Measurements from ENCODE around the gene SFSWAP. TPM values are rescaled to one million over a fixed set of nuclear protein-coding genes. Genes with fewer than 3 reads are reported as not detected.

SFSWAP gene
- total RNA-seq, 1 experiment from 2014 or later: 48.1 TPM

- no peak overlapping the region for H4K91ac ChIP-seq (ENCODE audit: insufficient read length, low read depth, low read length)
- H3T11ph ChIP-seq (ENCODE audit: low read length): no peak overlapping the region
- H3K23me2 ChIP-seq (ENCODE audit: insufficient read length, low read depth, low read length, poor library complexity, severe bottlenecking): no peaks in the 10 kb centered on the region
- no peak overlapping the region for H3K9ac ChIP-seq (ENCODE audit: extremely low read depth, insufficient read length, low read length)
- no peak overlapping the region for H3K14ac ChIP-seq (ENCODE audit: insufficient read depth, low read length)
- H3K9me3 Mint-ChIP-seq: 0 out of 5 replicates have a peak, but pooled peaks cover 0 to 4% of the 10 kb centered on the region in 2 experiments
- no peak overlapping the region for H3K23ac ChIP-seq (ENCODE audit: insufficient read length, low read depth, low read length)
- no peak overlapping the region for H2BK20ac ChIP-seq (ENCODE audit: low read depth, low read length, poor library complexity, severe bottlenecking)
- peaks cover 28 to 30% of the 10 kb centered on the region in 2 experiments for H3K4me1 Mint-ChIP-seq
- no peaks in the 10 kb centered on the region for H3K27me3 ChIP-seq (ENCODE audit: insufficient read depth, low read length)
- no peak overlapping the region for H2AFZ ChIP-seq (ENCODE audit: low read length)
- H4K5ac ChIP-seq (ENCODE audit: insufficient read length, low read depth, low read length): no peak overlapping the region
- peaks cover 38 to 68% (median 51%) of the 10 kb centered on the region in 3 experiments for H3K36me3 Mint-ChIP-seq (ENCODE audit: insufficient read depth in 1 of 3, low read depth in 3 of 3)
- no peak overlapping the region for H3K27ac ChIP-seq (ENCODE audit: insufficient read length, low read depth, low read length)
- H3K27me3 Mint-ChIP-seq (ENCODE audit: low read depth): no peaks in the 10 kb centered on the region
- no peak overlapping the region for H2BK5ac ChIP-seq (ENCODE audit: insufficient read length, low read length)
- DNase-seq: no peak
- H2BK120ac ChIP-seq (ENCODE audit: low read depth, low read length, poor library complexity, severe bottlenecking): no peak overlapping the region
- WGBS (ENCODE audit: extremely low coverage, insufficient read length, low lambda C conversion rate): no CpG with 5 or more reads among the region's 11 CpGs
- peak overlapping the region in 1 of 3 experiments; percentile 89; a peak in 2 of 7 replicates for H3K27ac Mint-ChIP-seq
- H3K18ac ChIP-seq (ENCODE audit: insufficient read length, low read depth, low read length): no peak overlapping the region
- no peaks in the 10 kb centered on the region for H3K79me2 ChIP-seq (ENCODE audit: insufficient read depth, low read length)
- H3K79me1 ChIP-seq (ENCODE audit: insufficient read depth, low read depth, low read length, poor library complexity, severe bottlenecking): no peaks in the 10 kb centered on the region
- no peak overlapping the region for H2BK12ac ChIP-seq (ENCODE audit: insufficient read length, low read depth, low read length)
- no peak overlapping the region for H3K4ac ChIP-seq (ENCODE audit: low read depth, low read length)
- no peak overlapping the region for H3K56ac ChIP-seq (ENCODE audit: insufficient read length, low read depth, low read length)
- peaks cover 6% of the 10 kb centered on the region; the same call in 1 of the 2 replicates for H3K4me1 ChIP-seq (ENCODE audit: insufficient read depth, low read length)
- no peak overlapping the region for H2AK5ac ChIP-seq (ENCODE audit: insufficient read length, low read length)
- no peaks in the 10 kb centered on the region for H3K9me3 ChIP-seq (ENCODE audit: control insufficient read depth, low read depth, low read length)
- H3K4me2 ChIP-seq (ENCODE audit: insufficient read depth, insufficient read length, low read length): no peak overlapping the region
- TF ChIP-seq, protein P1, sequence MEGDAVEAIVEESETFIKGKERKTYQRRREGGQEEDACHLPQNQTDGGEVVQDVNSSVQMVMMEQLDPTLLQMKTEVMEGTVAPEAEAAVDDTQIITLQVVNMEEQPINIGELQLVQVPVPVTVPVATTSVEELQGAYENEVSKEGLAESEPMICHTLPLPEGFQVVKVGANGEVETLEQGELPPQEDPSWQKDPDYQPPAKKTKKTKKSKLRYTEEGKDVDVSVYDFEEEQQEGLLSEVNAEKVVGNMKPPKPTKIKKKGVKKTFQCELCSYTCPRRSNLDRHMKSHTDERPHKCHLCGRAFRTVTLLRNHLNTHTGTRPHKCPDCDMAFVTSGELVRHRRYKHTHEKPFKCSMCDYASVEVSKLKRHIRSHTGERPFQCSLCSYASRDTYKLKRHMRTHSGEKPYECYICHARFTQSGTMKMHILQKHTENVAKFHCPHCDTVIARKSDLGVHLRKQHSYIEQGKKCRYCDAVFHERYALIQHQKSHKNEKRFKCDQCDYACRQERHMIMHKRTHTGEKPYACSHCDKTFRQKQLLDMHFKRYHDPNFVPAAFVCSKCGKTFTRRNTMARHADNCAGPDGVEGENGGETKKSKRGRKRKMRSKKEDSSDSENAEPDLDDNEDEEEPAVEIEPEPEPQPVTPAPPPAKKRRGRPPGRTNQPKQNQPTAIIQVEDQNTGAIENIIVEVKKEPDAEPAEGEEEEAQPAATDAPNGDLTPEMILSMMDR (conservative IDR thresholded peaks at IDR 0.05): no peak
- H2BK15ac ChIP-seq (ENCODE audit: low read depth, low read length): no peak overlapping the region
- no peaks in the 10 kb centered on the region for H4K20me1 ChIP-seq (ENCODE audit: control insufficient read depth, insufficient read depth, insufficient read length)
- H4K8ac ChIP-seq (replicated peaks; ENCODE audit: insufficient read length, low read depth, low read length): no peak overlapping the region
- H3K4me3 Mint-ChIP-seq: no peak overlapping the region
These were observed 77.2 kb downstream of the SFSWAP start for GRCh38 chr12:131788070-131788469.

Data from H9 (cell line).